WTC11 (cell line): ENCODE data around the gene NPAS2.

Experiments used
- ATF2 ChIP-seq: sonication (generic); formaldehyde crosslinking; IDR thresholded peaks from 2 replicates; pipeline ENCODE4 v1.8.1; 2022; ENCODE audit warnings: low read depth, missing genetic modification reagents, borderline replicate concordance
- CTCF ChIP-seq: fragments of 200-600 bp; IDR thresholded peaks from 2 replicates; pipeline ENCODE4 v1.8.0; 2022; ENCODE audit warnings: antibody characterized with exemption
- GTF2I ChIP-seq: fragments of 250-450 bp; sonication (Bioruptor Pico); conservative IDR thresholded peaks from 2 replicates; pipeline ENCODE4 v1.4.0; 2021; ENCODE audit warnings: mild to moderate bottlenecking
- MYBL2 ChIP-seq: sonication (generic); formaldehyde crosslinking; IDR thresholded peaks from 2 replicates; pipeline ENCODE4 v1.8.1; 2023; ENCODE audit warnings: mild to moderate bottlenecking, moderate library complexity, missing genetic modification reagents
- NFYB ChIP-seq: sonication (generic); formaldehyde crosslinking; conservative IDR thresholded peaks from 2 replicates; pipeline ENCODE4 v1.8.0; 2022; ENCODE audit warnings: low read depth, missing genetic modification reagents
- NR3C1 ChIP-seq: sonication (generic); formaldehyde crosslinking; conservative IDR thresholded peaks from 2 replicates; pipeline ENCODE4 v1.8.1; 2023; ENCODE audit warnings: low read depth, mild to moderate bottlenecking, missing genetic modification reagents
- ZNF281 ChIP-seq: sonication (generic); formaldehyde crosslinking; IDR thresholded peaks from 2 replicates; pipeline ENCODE4 v1.8.0; 2023; ENCODE audit warnings: mild to moderate bottlenecking, missing genetic modification reagents
- ZNF512 ChIP-seq: sonication (generic); formaldehyde crosslinking; IDR thresholded peaks from 2 replicates; pipeline ENCODE4 v1.8.1; 2022; ENCODE audit warnings: missing genetic modification reagents, borderline replicate concordance

GRCh38 chr2:100791936-100792308, 28.0 kb upstream of the NPAS2 start:
- no peak for TF ChIP-seq CTCF
- no peak for TF ChIP-seq MYBL2 (CRISPR knock-in tag)
- TF ChIP-seq ZNF512, result no peak
- TF ChIP-seq ATF2 (CRISPR knock-in tag), result no peak
- no peak for TF ChIP-seq NFYB (CRISPR knock-in tag)
- TF ChIP-seq NR3C1 (CRISPR knock-in tag), result no peak
- no peak for TF ChIP-seq GTF2I (CRISPR knock-in tag)
- TF ChIP-seq ZNF281, result no peak
